Right lobe of liver (tissue), 4 donors: ENCODE results near the gene ITM2C.

Source experiments
- CTCF ChIP-seq, 4 donors: fragments of 200-600 bp in 3 of 4; fragments of 450-650 bp in 1 of 4; IDR thresholded peaks; one replicate each; pipeline versions ENCODE4 v1.5.1 to v1.8.0; 2016 to 2022; ENCODE audit warnings: antibody characterized with exemption in 4 of 4, mild to moderate bottlenecking in 2 of 4
- POLR2A ChIP-seq: fragments of 450-650 bp; IDR thresholded peaks from one replicate; pipeline ENCODE4 v1.6.1; 2017; ENCODE audit warnings: antibody characterized with exemption, mild to moderate bottlenecking
- donor health status: DM: no; HTN: no; CAD: no.
- donor health status: DM: no; HTN: no; CAD: no.
- donor health status: DM: no; HTN: yes; CAD: no.

GRCh38 chr2:230890646-230891045, 25.9 kb downstream of the ITM2C start:
- TF ChIP-seq CTCF (IDR thresholded peaks at IDR 0.05) (no peak), POLR2A (no peak)
